Measurements from ENCODE around the gene SLC25A31.

The SLC25A31 gene

DNA sequence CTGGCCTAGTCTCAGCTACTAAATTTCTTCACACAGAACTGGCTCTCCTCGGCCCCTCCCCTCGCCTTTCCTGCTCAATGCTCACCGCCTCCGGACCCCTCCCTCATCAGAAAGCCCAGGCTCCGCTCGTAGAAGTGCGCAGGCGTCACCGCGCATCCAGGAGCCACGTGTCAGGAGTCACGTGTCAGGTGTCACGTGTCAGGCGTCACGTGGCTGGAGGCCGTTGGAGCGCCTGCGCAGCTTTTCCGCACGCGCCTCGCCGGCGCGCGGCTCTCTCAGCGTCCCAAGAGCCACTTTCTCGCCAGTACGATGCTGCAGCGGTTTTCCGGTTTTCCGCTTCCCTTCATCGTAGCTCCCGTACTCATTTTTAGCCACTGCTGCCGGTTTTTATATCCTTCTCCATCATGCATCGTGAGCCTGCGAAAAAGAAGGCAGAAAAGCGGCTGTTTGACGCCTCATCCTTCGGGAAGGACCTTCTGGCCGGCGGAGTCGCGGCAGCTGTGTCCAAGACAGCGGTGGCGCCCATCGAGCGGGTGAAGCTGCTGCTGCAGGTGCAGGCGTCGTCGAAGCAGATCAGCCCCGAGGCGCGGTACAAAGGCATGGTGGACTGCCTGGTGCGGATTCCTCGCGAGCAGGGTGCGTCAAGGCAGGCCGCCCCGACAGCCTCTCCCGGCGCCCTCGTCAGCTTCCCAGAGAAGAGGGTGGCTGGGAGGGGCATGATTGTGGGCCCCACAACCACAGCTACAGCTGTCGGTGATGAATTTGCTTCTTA, at the start of gene SLC25A31:
TSS of gene SLC25A31 (plus strand) at position 259 of the 772 bp plus-strand sequence. CDS start at position 405, 146 bp downstream.
- no peaks in the 10 kb centered on the region for H3K4me1 Mint-ChIP-seq
- ATAC-seq, result no peak
- no peaks in the 10 kb centered on the region for H3K36me3 Mint-ChIP-seq
- H3K27me3 Mint-ChIP-seq, result no peaks in the 10 kb centered on the region
- no peak within 1 kb of the TSS for H3K27ac Mint-ChIP-seq
- H3K9me3 Mint-ChIP-seq, result no peaks in the 10 kb centered on the region
- H3K4me3 Mint-ChIP-seq, result no peak within 1 kb of the TSS

- Mint-ChIP-seq H3K4me3 (no peak overlapping the region), H3K36me3 (no peaks in the 10 kb centered on the region), H3K27ac (no peak overlapping the region), H3K27me3 (no peaks in the 10 kb centered on the region), H3K4me1 (no peaks in the 10 kb centered on the region), H3K9me3 (peaks cover 3% of the 10 kb centered on the region)
- ATAC-seq, result no peak
These were observed 44.9 kb upstream of the SLC25A31 start for GRCh38 chr4:127685292-127685691.

DNA sequence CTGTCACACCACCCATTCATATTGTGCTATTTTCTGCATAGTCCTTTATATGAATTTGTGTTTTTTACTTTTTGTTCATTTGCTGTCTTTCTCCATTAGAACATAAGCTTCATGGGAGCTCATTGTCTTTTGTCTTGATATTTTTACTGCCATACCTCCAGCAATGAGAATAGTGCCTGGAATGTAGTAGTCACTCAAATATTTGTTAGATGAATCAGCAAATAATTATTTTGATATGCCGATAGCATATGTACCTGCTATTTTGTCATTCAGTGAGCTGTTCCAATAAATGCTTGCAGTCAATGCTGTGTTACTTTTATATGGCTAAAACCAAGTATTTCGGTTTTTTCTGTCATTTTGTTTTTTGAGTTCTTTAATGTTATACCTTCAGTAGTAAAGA, 43.5 kb upstream of the SLC25A31 start:
- no peaks in the 10 kb centered on the region for H3K4me1 Mint-ChIP-seq
- H3K27ac Mint-ChIP-seq, result no peak overlapping the region
- H3K36me3 Mint-ChIP-seq, result no peaks in the 10 kb centered on the region
- H3K27me3 Mint-ChIP-seq, result no peaks in the 10 kb centered on the region
- peaks cover 3% of the 10 kb centered on the region for H3K9me3 Mint-ChIP-seq
- no peak overlapping the region for H3K4me3 Mint-ChIP-seq
- ATAC-seq, result no peak

DNA sequence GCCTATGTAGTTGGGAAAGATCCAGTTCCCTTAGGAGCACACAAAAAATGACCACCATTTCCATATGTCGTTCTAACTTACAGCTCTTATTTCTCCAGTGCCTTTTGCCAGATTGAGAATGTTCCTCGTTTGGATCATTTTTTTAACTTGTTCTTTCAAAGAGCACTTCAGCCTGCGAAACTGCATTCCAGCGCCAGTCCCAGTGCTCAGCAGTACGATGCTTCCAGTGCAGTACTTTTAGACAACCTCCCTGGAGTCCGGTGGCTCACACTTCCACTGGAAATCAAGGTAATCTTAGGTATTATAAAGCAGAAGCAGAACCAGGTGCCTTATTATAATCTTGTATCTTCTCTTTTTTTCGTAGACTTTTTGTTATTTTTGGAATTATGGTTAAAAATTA, 42.6 kb upstream of the SLC25A31 start:
- Mint-ChIP-seq H3K4me1 (no peaks in the 10 kb centered on the region), H3K27me3 (no peaks in the 10 kb centered on the region), H3K27ac (no peak overlapping the region), H3K9me3 (peaks cover 3% of the 10 kb centered on the region), H3K36me3 (no peaks in the 10 kb centered on the region), H3K4me3 (no peak overlapping the region)
- no peak for ATAC-seq

- Mint-ChIP-seq H3K4me3 (no peak overlapping the region), H3K9me3 (peaks cover 10% of the 10 kb centered on the region), H3K27me3 (peaks cover 23% of the 10 kb centered on the region), H3K36me3 (no peaks in the 10 kb centered on the region), H3K27ac (no peak overlapping the region), H3K4me1 (no peaks in the 10 kb centered on the region)
- ATAC-seq, result peak; percentile 78
These were observed 31.4 kb upstream of the SLC25A31 start for GRCh38 chr4:127698789-127699200.

DNA sequence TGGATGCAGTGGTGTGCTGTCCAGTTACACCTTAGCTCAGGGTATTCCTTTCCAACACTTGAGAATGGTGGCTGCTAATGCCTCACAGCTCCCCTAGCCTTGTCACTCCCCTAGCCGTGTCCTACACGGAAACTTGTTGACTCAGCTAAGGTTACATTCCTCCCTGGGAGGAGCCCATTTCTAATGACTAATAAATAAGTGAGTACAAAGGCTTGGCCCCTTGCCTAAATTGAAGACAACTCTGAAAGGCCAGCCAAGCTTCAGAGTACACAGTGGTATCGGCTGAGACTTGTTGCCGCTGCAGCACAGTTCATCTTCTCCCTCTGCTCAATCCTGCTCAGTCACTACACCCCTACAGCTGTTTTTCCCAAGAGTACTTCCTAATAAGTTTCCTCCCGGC, 21.2 kb upstream of the SLC25A31 start:
- no peaks in the 10 kb centered on the region for H3K4me1 Mint-ChIP-seq
- H3K27me3 Mint-ChIP-seq, result peaks cover 9% of the 10 kb centered on the region
- no peaks in the 10 kb centered on the region for H3K9me3 Mint-ChIP-seq
- H3K4me3 Mint-ChIP-seq, result no peak overlapping the region
- no peaks in the 10 kb centered on the region for H3K36me3 Mint-ChIP-seq
- no peak overlapping the region for H3K27ac Mint-ChIP-seq
- ATAC-seq, result no peak

DNA sequence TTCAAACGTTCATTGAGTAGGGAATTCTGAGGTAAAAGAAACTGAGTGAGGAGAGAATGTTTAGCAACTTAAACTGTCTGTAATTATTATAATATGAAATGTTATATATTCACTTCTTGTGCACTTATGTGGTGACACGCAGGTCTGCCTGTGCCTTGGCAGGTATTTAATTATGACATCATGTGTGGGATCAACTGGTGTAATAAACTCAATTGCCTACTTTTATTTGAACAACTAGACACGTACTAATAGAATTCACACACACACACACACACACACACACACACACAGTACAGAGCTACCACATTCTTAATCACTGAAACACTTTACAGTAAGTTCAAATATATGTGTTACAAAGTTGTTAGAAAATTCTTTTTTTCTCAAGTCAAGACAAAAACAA, 20.7 kb upstream of the SLC25A31 start:
- Mint-ChIP-seq H3K27me3 (peaks cover 9% of the 10 kb centered on the region), H3K9me3 (no peaks in the 10 kb centered on the region), H3K4me3 (no peak overlapping the region), H3K27ac (no peak overlapping the region), H3K4me1 (no peaks in the 10 kb centered on the region), H3K36me3 (no peaks in the 10 kb centered on the region)
- ATAC-seq, result no peak

GRCh38 chr4:127731406-127731805, 1.2 kb downstream of the SLC25A31 start:
- ATAC-seq, result no peak
- H3K36me3 Mint-ChIP-seq, result no peaks in the 10 kb centered on the region
- no peaks in the 10 kb centered on the region for H3K27me3 Mint-ChIP-seq
- H3K9me3 Mint-ChIP-seq, result no peaks in the 10 kb centered on the region
- no peak overlapping the region for H3K27ac Mint-ChIP-seq
- H3K4me3 Mint-ChIP-seq, result no peak overlapping the region
- H3K4me1 Mint-ChIP-seq, result no peaks in the 10 kb centered on the region

GRCh38 chr4:127732623-127733328, 2.6 kb downstream of the SLC25A31 start:
- peak; percentile 20 for ATAC-seq
- Mint-ChIP-seq H3K9me3 (no peaks in the 10 kb centered on the region), H3K4me3 (no peak overlapping the region), H3K4me1 (no peaks in the 10 kb centered on the region), H3K27ac (no peak overlapping the region), H3K27me3 (no peaks in the 10 kb centered on the region), H3K36me3 (no peaks in the 10 kb centered on the region)

DNA sequence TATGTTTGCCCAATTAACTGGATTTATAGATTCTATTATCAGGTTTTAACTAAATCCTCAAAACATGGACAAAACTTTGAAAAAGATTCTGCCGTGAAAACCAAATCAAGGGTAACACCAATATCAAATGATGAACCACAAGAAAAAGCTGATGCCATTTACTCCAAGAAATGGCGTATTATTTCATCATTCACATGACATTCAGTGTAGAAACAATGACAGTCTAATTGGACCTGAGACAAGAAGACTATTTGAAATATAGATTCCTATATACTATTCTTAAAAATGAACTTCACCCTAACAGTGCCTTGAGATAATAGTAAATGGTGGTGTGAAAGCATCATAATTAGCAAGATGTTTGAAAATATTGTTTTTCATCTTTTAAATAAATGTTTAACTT, 4.8 kb downstream of the SLC25A31 start:
- no peaks in the 10 kb centered on the region for H3K36me3 Mint-ChIP-seq
- H3K4me3 Mint-ChIP-seq, result no peak overlapping the region
- no peaks in the 10 kb centered on the region for H3K9me3 Mint-ChIP-seq

GRCh38 chr4:127737295-127737694, 7.1 kb downstream of the SLC25A31 start:
- Mint-ChIP-seq H3K9me3 (peaks cover 5% of the 10 kb centered on the region), H3K4me3 (no peak overlapping the region), H3K4me1 (no peaks in the 10 kb centered on the region), H3K36me3 (no peaks in the 10 kb centered on the region), H3K27ac (no peak overlapping the region), H3K27me3 (no peaks in the 10 kb centered on the region)
- no peak for ATAC-seq

More for the DNA sequence above, 4.8 kb downstream of the SLC25A31 start:
- no peak overlapping the region for H3K27ac Mint-ChIP-seq
- no peaks in the 10 kb centered on the region for H3K27me3 Mint-ChIP-seq
- H3K4me1 Mint-ChIP-seq, result no peaks in the 10 kb centered on the region
- ATAC-seq, result no peak

GRCh38 chr4:127741247-127741646, 11.0 kb downstream of the SLC25A31 start:
- H3K27ac Mint-ChIP-seq, result no peak overlapping the region
- H3K4me1 Mint-ChIP-seq, result no peaks in the 10 kb centered on the region
- peaks cover 10% of the 10 kb centered on the region for H3K27me3 Mint-ChIP-seq
- no peak overlapping the region for H3K4me3 Mint-ChIP-seq
- H3K9me3 Mint-ChIP-seq, result peaks cover 11% of the 10 kb centered on the region
- no peak for ATAC-seq
- H3K36me3 Mint-ChIP-seq, result no peaks in the 10 kb centered on the region

DNA sequence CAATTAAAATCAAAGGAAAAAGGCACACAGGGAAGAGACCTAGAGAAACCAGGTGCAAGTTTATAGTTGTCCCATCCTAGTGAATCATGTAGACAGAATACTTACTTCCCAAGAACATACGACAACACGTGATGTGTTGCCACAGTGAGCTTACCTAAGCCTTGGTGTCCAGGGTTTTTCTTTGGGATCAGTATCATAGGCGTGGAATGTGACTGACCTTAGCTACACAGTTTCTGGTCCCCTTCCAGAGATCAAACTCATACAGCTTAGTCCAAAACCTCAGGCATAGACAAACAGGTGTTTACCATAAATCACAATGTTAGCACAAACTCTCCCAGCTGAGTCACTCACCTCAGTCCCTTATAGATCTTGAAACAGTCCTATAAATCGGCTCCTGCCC, 17.7 kb downstream of the SLC25A31 start:
- Mint-ChIP-seq H3K27me3 (peaks cover 20% of the 10 kb centered on the region), H3K9me3 (peaks cover 3% of the 10 kb centered on the region), H3K4me1 (no peaks in the 10 kb centered on the region), H3K36me3 (no peaks in the 10 kb centered on the region), H3K27ac (no peak overlapping the region), H3K4me3 (no peak overlapping the region)
- ATAC-seq, result no peak

DNA sequence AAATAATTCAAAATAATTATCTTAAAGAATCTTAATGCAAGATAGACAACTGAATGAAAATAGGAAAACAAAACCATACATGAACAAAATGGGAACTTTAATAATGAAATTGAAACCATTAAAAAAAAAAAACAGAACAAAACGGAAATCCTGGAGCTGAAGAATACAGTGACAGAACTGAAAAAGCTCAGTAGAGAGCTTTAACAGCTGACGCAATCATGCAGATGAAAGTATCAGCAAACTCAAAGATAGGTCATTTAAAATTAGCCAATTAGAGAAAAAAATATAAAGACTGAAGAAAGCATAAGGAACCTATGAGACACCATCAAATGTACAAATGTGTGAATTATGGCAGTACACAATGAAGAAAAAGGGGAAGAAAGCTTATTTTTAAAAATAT, 18.8 kb downstream of the SLC25A31 start:
- Mint-ChIP-seq H3K9me3 (peaks cover 3% of the 10 kb centered on the region), H3K36me3 (no peaks in the 10 kb centered on the region), H3K27me3 (peaks cover 20% of the 10 kb centered on the region), H3K4me3 (no peak overlapping the region), H3K27ac (no peak overlapping the region), H3K4me1 (no peaks in the 10 kb centered on the region)
- no peak for ATAC-seq

- Mint-ChIP-seq H3K36me3 (no peaks in the 10 kb centered on the region), H3K27me3 (no peaks in the 10 kb centered on the region), H3K27ac (no peak overlapping the region), H3K4me1 (no peaks in the 10 kb centered on the region), H3K4me3 (no peak overlapping the region), H3K9me3 (peaks cover 5% of the 10 kb centered on the region)
- ATAC-seq, result no peak
These were observed 26.7 kb downstream of the SLC25A31 start for GRCh38 chr4:127756906-127757305.

GRCh38 chr4:127759228-127759820, 29.1 kb downstream of the SLC25A31 start:
- Mint-ChIP-seq H3K27ac (no peak overlapping the region), H3K4me1 (no peaks in the 10 kb centered on the region), H3K9me3 (peaks cover 5% of the 10 kb centered on the region), H3K4me3 (no peak overlapping the region), H3K36me3 (no peaks in the 10 kb centered on the region), H3K27me3 (no peaks in the 10 kb centered on the region)
- ATAC-seq, result no peak
